ENCODE measurements around the gene HOXA5. TPM values are rescaled to one million over a fixed set of nuclear protein-coding genes. Genes with fewer than 3 reads are reported as not detected.

The HOXA5 gene
- total RNA-seq, 1 experiment from 2014 or later, result 6.7 TPM

DNA sequence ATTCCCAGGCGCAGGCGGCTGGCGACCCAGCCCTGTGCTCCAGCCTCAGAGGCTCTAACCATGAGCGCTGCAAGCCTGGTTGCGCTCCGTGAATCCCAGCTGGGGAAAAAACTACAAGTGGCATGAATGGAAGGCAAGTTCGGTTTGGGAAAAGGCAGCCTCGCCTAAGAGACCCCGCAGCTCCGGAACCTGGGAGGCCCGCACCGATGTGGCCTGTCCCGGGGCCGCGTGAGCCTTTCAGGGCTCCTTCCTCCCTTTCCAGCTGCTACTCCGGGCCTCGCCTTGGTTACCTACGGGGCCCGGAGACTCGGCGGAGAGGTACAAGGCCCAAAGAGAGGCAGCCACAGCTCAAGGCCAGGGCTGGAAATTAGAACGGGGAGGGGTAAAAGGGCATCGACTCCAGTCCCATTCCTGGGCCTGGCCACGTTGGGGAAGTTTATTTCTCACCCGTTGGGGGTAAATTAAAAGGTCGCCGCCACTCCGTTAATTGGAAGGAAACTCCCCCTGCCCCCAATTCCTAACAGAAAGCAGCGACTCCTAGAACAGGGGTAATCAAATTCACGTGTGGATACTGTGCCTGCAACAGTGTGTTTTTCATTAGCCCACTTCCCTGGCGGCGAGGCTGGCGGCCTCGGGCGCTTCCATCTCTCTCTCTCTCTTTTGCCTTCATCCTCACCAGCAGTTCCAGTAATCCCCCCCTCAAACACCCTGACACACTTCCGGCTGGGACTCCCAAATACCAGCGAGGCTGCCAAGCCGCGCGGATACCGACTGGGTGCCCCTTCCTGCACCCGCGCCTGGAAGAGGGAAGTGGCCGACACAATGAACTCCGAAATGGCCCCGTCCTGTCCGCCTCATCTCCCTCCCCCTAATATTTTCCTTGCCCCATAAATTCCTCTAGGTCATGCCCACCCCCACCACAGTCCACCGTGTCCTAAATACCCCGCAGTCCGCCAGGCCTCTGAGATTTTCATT is 23.3 kb upstream of the HOXA5 start (continued):
- TF ChIP-seq, protein P1, sequence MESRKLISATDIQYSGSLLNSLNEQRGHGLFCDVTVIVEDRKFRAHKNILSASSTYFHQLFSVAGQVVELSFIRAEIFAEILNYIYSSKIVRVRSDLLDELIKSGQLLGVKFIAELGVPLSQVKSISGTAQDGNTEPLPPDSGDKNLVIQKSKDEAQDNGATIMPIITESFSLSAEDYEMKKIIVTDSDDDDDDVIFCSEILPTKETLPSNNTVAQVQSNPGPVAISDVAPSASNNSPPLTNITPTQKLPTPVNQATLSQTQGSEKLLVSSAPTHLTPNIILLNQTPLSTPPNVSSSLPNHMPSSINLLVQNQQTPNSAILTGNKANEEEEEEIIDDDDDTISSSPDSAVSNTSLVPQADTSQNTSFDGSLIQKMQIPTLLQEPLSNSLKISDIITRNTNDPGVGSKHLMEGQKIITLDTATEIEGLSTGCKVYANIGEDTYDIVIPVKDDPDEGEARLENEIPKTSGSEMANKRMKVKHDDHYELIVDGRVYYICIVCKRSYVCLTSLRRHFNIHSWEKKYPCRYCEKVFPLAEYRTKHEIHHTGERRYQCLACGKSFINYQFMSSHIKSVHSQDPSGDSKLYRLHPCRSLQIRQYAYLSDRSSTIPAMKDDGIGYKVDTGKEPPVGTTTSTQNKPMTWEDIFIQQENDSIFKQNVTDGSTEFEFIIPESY (IDR thresholded peaks at IDR 0.05; ENCODE audit: extremely low read depth, insufficient replicate concordance, low read length), result no peak
- TF ChIP-seq ZNF274 (IDR thresholded peaks at IDR 0.05; ENCODE audit: low read depth, low read length), result no peak

GRCh38 chr7:27165996-27166530 is 22.6 kb upstream of the HOXA5 start:
- BruUV-seq (replicated peaks), result TSS peak; percentile 60
- Histone ChIP-seq H3K27ac (ENCODE audit: low read depth, low read length) (peak overlapping the region; percentile 91), H2AFZ (ENCODE audit: low read depth, low read length, poor library complexity, severe bottlenecking) (no peak overlapping the region)

More at GRCh38 chr7:27165996-27166530, 22.6 kb upstream of the HOXA5 start:
- ATAC-seq (no peak), DNase-seq (ENCODE audit: low read depth, low spot score) (no peak)
- Histone ChIP-seq H3K27me3 (ENCODE audit: insufficient read depth, low read length) (no peaks in the 10 kb centered on the region), H3K4me2 (ENCODE audit: low read length) (peak overlapping the region; percentile 97), H3K4me3 (replicated peaks in 1 of 2; ENCODE audit: low read depth in 1 of 2, low read length in 2 of 2) (peak overlapping the region; percentile 77 to 84), H3K9me3 (ENCODE audit: control insufficient read depth in 1 of 2, insufficient read depth in 1 of 2, low read depth in 1 of 2, low read length in 2 of 2) (no peaks in the 10 kb centered on the region), H3K4me1 (ENCODE audit: control insufficient read depth in 1 of 2, insufficient read depth in 2 of 2, low read length in 2 of 2) (peaks cover 27 to 76% of the 10 kb centered on the region in 2 experiments), H3K9ac (ENCODE audit: low read length) (peak overlapping the region; percentile 89), H3K36me3 (ENCODE audit: control insufficient read depth in 1 of 2, insufficient read depth in 2 of 2, low read length in 2 of 2) (peaks cover 0 to 4% of the 10 kb centered on the region in 2 experiments; a peak in 1 of 4 replicates), H4K20me1 (ENCODE audit: insufficient read depth) (no peaks in the 10 kb centered on the region), H3K79me2 (ENCODE audit: insufficient read depth, low read length) (peaks cover 93% of the 10 kb centered on the region), H3K9me2 (ENCODE audit: insufficient read depth) (no peaks in the 10 kb centered on the region)
- intact Hi-C loops (cut with micrococcal nuclease), result loop anchor here (10.0 kb wide), 1 partner anchor 1301 kb away; no protein-coding TSS in a partner anchor
- ChIA-PET CTCF (interaction anchor here (1.3 to 6.6 kb wide), 2 partner anchors 10 to 13 kb away, joined by 4 to 32 read pairs; partner anchors contain the start of gene HOXA7), POLR2A (interaction anchor here (1.0 kb wide), 1 partner anchor 10 kb away, joined by 4 read pairs; no protein-coding TSS in a partner anchor), RAD21 (ENCODE audit: low non-redundant PET in 1 of 2, low total read pairs in 2 of 2, uncharacterized antibody in 2 of 2, unreplicated experiment in 2 of 2) (no interaction called here)
- TF ChIP-seq POLR2AphosphoS5 (IDR thresholded peaks at IDR 0.05; ENCODE audit: low read depth, low read length) (0 out of 2 replicates have a peak, but pooled peaks have one; percentile 10), EZH2 (IDR thresholded peaks at IDR 0.05) (no peak)
